ENCODE data around the gene SEC14L6.
"Not testable (repeated sequence)": the region's sequence is repeated elsewhere in the genome, so short reads cannot be mapped to it uniquely, and the experiment has no call there.

SEC14L6 gene

GRCh38 chr22:30546616-30547015 is at the start of gene SEC14L6:
Gene SEC14L6, minus strand, starts transcription at chr22:30546741. Its CDS starts 59 bp downstream, at chr22:30546682.
- no peak for DNase-seq

GRCh38 chr22:30596199-30596598 is 49.7 kb upstream of the SEC14L6 start:
- DNase-seq, result no peak

- DNase-seq, result not testable (repeated sequence)
Measured at GRCh38 chr22:30592360-30592713, 45.8 kb upstream of the SEC14L6 start.

- DNase-seq, result peak; percentile 95
Measured at GRCh38 chr22:30591588-30592359, 45.2 kb upstream of the SEC14L6 start, which contains the start of gene PES1. Gene PES1, minus strand, starts transcription at chr22:30591910. Its CDS starts 77 bp downstream, at chr22:30591833.

GRCh38 chr22:30591191-30591587 is 44.6 kb upstream of the SEC14L6 start:
- DNase-seq, result no peak

- DNase-seq, result no peak
Measured at GRCh38 chr22:30586414-30586813, 39.9 kb upstream of the SEC14L6 start.

GRCh38 chr22:30584441-30584840 is 37.9 kb upstream of the SEC14L6 start:
- no peak for DNase-seq

GRCh38 chr22:30582788-30583545 is 36.4 kb upstream of the SEC14L6 start:
- DNase-seq, result no peak

GRCh38 chr22:30582051-30582450 is 35.5 kb upstream of the SEC14L6 start:
- no peak for DNase-seq

GRCh38 chr22:30580896-30581295 is 34.4 kb upstream of the SEC14L6 start:
- DNase-seq, result no peak

- no peak for DNase-seq
Measured at GRCh38 chr22:30578481-30578880, 31.9 kb upstream of the SEC14L6 start.

- DNase-seq, result no peak
Measured at GRCh38 chr22:30575859-30576258, 29.3 kb upstream of the SEC14L6 start.

GRCh38 chr22:30574997-30575671 is 28.6 kb upstream of the SEC14L6 start:
- no peak for DNase-seq

GRCh38 chr22:30574095-30574981 is 27.8 kb upstream of the SEC14L6 start, which contains the start of gene GAL3ST1:
Gene GAL3ST1, minus strand, starts transcription at chr22:30574665. Its CDS starts 17,273 bp downstream, at chr22:30557392.
- no peak for DNase-seq

- no peak for DNase-seq
Measured at GRCh38 chr22:30573594-30574094, 27.1 kb upstream of the SEC14L6 start.

- no peak for DNase-seq
Measured at GRCh38 chr22:30572840-30573593, 26.5 kb upstream of the SEC14L6 start.

GRCh38 chr22:30572210-30572609 is 25.7 kb upstream of the SEC14L6 start:
- no peak for DNase-seq

- no peak for DNase-seq
Measured at GRCh38 chr22:30569674-30570202, 23.2 kb upstream of the SEC14L6 start.

GRCh38 chr22:30568137-30568805 is 21.7 kb upstream of the SEC14L6 start:
- no peak for DNase-seq

- not testable (repeated sequence) for DNase-seq
Measured at GRCh38 chr22:30567277-30567676, 20.7 kb upstream of the SEC14L6 start.

GRCh38 chr22:30566125-30566524 is 19.6 kb upstream of the SEC14L6 start:
- no peak for DNase-seq

Data from stimulated activated CD4-positive, alpha-beta T cell treated with anti-CD3 and anti-CD28 coated beads, Interleukin-15, amount 100 ng/mL, for 24 hours (primary cell).